Mucosa of gallbladder (tissue), 1 donor: Measurements from ENCODE around the gene KLRD1. TPM values are rescaled to one million over a fixed set of nuclear protein-coding genes. Genes with fewer than 3 reads are reported as not detected.
"Not testable (repeated sequence)": the region's sequence is repeated elsewhere in the genome, so short reads cannot be mapped to it uniquely, and the experiment has no call there.

ENCODE experiments used
- DNase-seq: peaks from one replicate; pipeline ENCODE4 v3.0.0-alpha.2; 2020; ENCODE audit warnings: low spot score
- total RNA-seq: library from RNA; stranded (reverse); gene quantifications from one replicate; pipeline ENCODE4 v1.2.1, GENCODE V29; 2021
- donor health status: DM: no; HTN: no; CAD: no.

The KLRD1 gene
- 1.8 TPM for total RNA-seq

GRCh38 chr12:10307630-10308029 lies at the start of gene KLRD1:
Gene KLRD1 (plus strand): TSS chr12:10307870. CDS start chr12:10308078, 208 bp downstream.
- DNase-seq: no peak

- DNase-seq: no peak
Observed at GRCh38 chr12:10260927-10261326, 46.7 kb upstream of the KLRD1 start.

- DNase-seq: no peak
Observed at GRCh38 chr12:10268037-10268436, 39.6 kb upstream of the KLRD1 start.

GRCh38 chr12:10272467-10272866 lies 35.2 kb upstream of the KLRD1 start:
- no peak for DNase-seq

GRCh38 chr12:10276774-10277173 lies 30.9 kb upstream of the KLRD1 start:
- DNase-seq: no peak

GRCh38 chr12:10278104-10278503 lies 29.6 kb upstream of the KLRD1 start:
- DNase-seq: no peak

- no peak for DNase-seq
Observed at GRCh38 chr12:10279937-10280336, 27.7 kb upstream of the KLRD1 start.

GRCh38 chr12:10283027-10283426 lies 24.6 kb upstream of the KLRD1 start:
- no peak for DNase-seq

GRCh38 chr12:10285919-10286318 lies 21.8 kb upstream of the KLRD1 start:
- no peak for DNase-seq

GRCh38 chr12:10289005-10289754 lies 18.5 kb upstream of the KLRD1 start:
- DNase-seq: no peak

- DNase-seq: no peak
Observed at GRCh38 chr12:10291030-10291429, 16.6 kb upstream of the KLRD1 start.

- DNase-seq: no peak
Observed at GRCh38 chr12:10293151-10293550, 14.5 kb upstream of the KLRD1 start.

- no peak for DNase-seq
Observed at GRCh38 chr12:10293570-10294227, 14.0 kb upstream of the KLRD1 start.

GRCh38 chr12:10301103-10301502 lies 6.6 kb upstream of the KLRD1 start:
- DNase-seq: no peak

GRCh38 chr12:10304161-10304574 lies 3.5 kb upstream of the KLRD1 start:
- DNase-seq: no peak

GRCh38 chr12:10305411-10305810 lies 2.3 kb upstream of the KLRD1 start:
- DNase-seq: no peak

- no peak for DNase-seq
Observed at GRCh38 chr12:10310926-10311720, 3.5 kb downstream of the KLRD1 start.

- DNase-seq: no peak
Observed at GRCh38 chr12:10319388-10319787, 11.7 kb downstream of the KLRD1 start.

- no peak for DNase-seq
Observed at GRCh38 chr12:10320643-10321042, 13.0 kb downstream of the KLRD1 start.

GRCh38 chr12:10328691-10329090 lies 21.0 kb downstream of the KLRD1 start:
- not testable (repeated sequence) for DNase-seq

- DNase-seq: no peak
Observed at GRCh38 chr12:10331642-10332239, 24.1 kb downstream of the KLRD1 start.

- not testable (repeated sequence) for DNase-seq
Observed at GRCh38 chr12:10336196-10336595, 28.5 kb downstream of the KLRD1 start.
